DND-41 (cell line): ENCODE measurements around the gene PLCE1.

Source experiments
- ATAC-seq: fragments of 200-7000 bp; cut with Tn5 transposase; 3 replicates; pipeline ENCODE4 v1.9.1; 2021; ENCODE audit warnings: low read depth; ENCODE audit not compliant: insufficient read depth
- DNase-seq: peaks from one replicate; pipeline ENCODE4 v3.0.0-alpha.2; 2020
- H2AFZ ChIP-seq: 2 replicates; pipeline ENCODE4 v1.6.0; 2012; ENCODE audit warnings: low read depth, low read length
- H3K27ac ChIP-seq: 2 replicates; pipeline ENCODE4 v1.5.1; 2012; ENCODE audit warnings: low read length, inconsistent platforms
- H3K27me3 ChIP-seq: fragments of 200-600 bp; sonication (generic); 2 replicates; pipeline ENCODE4 v1.6.0; 2012; ENCODE audit warnings: low read length, mild to moderate bottlenecking, inconsistent platforms; ENCODE audit not compliant: insufficient read depth, poor library complexity
- H3K36me3 ChIP-seq: 2 replicates; pipeline ENCODE4 v1.5.1; 2012; ENCODE audit warnings: low read length, inconsistent platforms; ENCODE audit not compliant: insufficient read depth
- H3K4me1 ChIP-seq: 2 replicates; pipeline ENCODE4 v1.5.1; 2012; ENCODE audit warnings: mild to moderate bottlenecking, low read length; ENCODE audit not compliant: insufficient read depth
- H3K4me2 ChIP-seq: 2 replicates; pipeline ENCODE4 v1.6.0; 2012; ENCODE audit warnings: mild to moderate bottlenecking, moderate library complexity, low read length, inconsistent platforms; ENCODE audit not compliant: insufficient read depth
- H3K4me3 ChIP-seq, 2 experiments: fragments of 200-600 bp in 1 of 2; shearing (Covaris generic) in 1 of 2; 2 replicates each; pipeline ENCODE4 v1.5.1; 2012 to 2016; ENCODE audit warnings: inconsistent platforms in 2 of 2, low read length in 2 of 2, mild to moderate bottlenecking in 2 of 2, low read depth in 1 of 2, moderate library complexity in 1 of 2
- H3K79me2 ChIP-seq: 2 replicates; pipeline ENCODE4 v1.6.0; 2012; ENCODE audit warnings: low read length, inconsistent platforms; ENCODE audit not compliant: insufficient read depth
- H3K9ac ChIP-seq: 2 replicates; pipeline ENCODE4 v1.6.0; 2012; ENCODE audit warnings: low read depth, mild to moderate bottlenecking, inconsistent platforms, low read length, moderate library complexity
- H3K9me3 ChIP-seq: 2 replicates; pipeline ENCODE4 v1.5.1; 2012; ENCODE audit warnings: low read length, moderate library complexity, mild to moderate bottlenecking, inconsistent platforms; ENCODE audit not compliant: insufficient read depth, severe bottlenecking
- H4K20me1 ChIP-seq: 2 replicates; pipeline ENCODE4 v1.6.0; 2012; ENCODE audit warnings: low read length; ENCODE audit not compliant: insufficient read depth
- EZH2 ChIP-seq: IDR thresholded peaks from 3 replicates; pipeline ENCODE4 v1.6.1; 2012; ENCODE audit warnings: borderline replicate concordance, low read depth, mild to moderate bottlenecking, moderate library complexity, low read length, inconsistent platforms; ENCODE audit not compliant: severe bottlenecking
- TF ChIP-seq, protein P1 (sequence below): IDR thresholded peaks from 2 replicates; pipeline ENCODE4 v1.5.1; 2012; ENCODE audit warnings: borderline replicate concordance, low read length, moderate library complexity, mild to moderate bottlenecking; ENCODE audit not compliant: poor library complexity, severe bottlenecking; ENCODE audit errors: extremely low read depth

PLCE1 gene

DNA sequence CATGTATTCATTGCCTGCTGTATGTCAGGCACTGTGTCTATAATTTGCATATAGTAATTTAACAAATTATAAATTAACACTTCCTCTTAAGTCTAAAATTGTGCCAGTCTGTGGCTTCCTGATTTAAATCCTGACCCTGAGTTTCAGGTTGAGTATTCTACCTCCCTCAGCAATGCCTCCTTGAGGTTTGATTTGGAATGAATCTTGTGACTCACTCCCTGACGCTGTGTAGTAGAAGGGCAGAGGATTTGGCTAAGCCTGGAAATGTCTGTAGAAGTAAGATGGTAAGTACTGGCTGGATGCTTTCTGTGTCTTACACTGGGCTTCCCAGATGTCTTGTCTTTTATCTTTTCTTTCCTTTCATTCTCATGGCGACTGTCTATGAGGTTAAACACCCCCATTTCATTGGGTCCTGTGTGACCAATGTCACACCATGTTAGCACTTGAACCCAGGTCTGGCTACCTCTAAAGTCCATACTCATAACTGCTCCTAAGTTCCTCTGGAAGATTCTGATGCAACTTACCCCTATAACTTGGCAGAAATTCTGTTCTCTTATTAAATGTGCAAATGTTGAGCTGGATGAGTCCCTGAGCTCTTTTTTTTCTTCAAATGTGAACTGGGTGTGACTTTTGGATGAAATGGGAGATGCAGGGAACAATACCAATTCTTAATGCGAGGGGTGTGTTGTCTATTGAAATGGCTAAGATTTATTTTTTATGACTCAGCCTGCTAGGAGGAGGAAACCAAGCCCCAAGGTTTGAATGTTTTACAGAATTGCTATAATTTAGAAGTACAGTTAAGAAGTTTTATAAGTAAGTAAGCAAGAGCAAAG is 48.5 kb downstream of the PLCE1 start:
- Histone ChIP-seq H3K79me2 (no peaks in the 10 kb centered on the region), H3K9ac (no peak overlapping the region), H3K4me2 (no peak overlapping the region), H3K27me3 (no peaks in the 10 kb centered on the region), H3K27ac (no peak overlapping the region), H4K20me1 (no peaks in the 10 kb centered on the region), H3K36me3 (no peaks in the 10 kb centered on the region), H3K4me1 (no peaks in the 10 kb centered on the region), H3K4me3 (no peak overlapping the region), H2AFZ (no peak overlapping the region), H3K9me3 (no peaks in the 10 kb centered on the region)
- TF ChIP-seq, protein P1, sequence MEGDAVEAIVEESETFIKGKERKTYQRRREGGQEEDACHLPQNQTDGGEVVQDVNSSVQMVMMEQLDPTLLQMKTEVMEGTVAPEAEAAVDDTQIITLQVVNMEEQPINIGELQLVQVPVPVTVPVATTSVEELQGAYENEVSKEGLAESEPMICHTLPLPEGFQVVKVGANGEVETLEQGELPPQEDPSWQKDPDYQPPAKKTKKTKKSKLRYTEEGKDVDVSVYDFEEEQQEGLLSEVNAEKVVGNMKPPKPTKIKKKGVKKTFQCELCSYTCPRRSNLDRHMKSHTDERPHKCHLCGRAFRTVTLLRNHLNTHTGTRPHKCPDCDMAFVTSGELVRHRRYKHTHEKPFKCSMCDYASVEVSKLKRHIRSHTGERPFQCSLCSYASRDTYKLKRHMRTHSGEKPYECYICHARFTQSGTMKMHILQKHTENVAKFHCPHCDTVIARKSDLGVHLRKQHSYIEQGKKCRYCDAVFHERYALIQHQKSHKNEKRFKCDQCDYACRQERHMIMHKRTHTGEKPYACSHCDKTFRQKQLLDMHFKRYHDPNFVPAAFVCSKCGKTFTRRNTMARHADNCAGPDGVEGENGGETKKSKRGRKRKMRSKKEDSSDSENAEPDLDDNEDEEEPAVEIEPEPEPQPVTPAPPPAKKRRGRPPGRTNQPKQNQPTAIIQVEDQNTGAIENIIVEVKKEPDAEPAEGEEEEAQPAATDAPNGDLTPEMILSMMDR, result no peak
- TF ChIP-seq EZH2, result no peak
- ATAC-seq, result no peak
- no peak for DNase-seq

DNA sequence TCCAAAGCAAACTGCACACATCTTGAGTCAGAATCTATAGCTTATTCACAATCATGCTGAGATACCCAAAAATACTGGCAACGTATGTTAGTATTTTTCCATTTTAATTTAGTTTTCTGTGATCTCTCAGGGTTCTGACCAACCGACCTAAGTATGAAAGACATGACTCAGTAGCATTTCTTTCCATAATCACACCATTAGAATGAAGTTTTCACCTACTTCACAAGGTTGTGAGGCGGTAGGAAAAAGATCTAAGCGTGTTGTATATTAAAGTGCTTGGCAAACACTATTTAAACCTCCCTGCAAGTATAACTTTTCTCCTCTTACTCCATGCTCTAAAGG is 49.1 kb downstream of the PLCE1 start:
- H3K36me3 ChIP-seq, result no peaks in the 10 kb centered on the region
- no peak overlapping the region for H3K27ac ChIP-seq
- H3K79me2 ChIP-seq, result no peaks in the 10 kb centered on the region
- no peak overlapping the region for H3K4me3 ChIP-seq
- TF ChIP-seq, protein P1, result no peak
- no peak for TF ChIP-seq EZH2
- no peak overlapping the region for H3K9ac ChIP-seq
- no peaks in the 10 kb centered on the region for H3K4me1 ChIP-seq
- H3K9me3 ChIP-seq, result no peaks in the 10 kb centered on the region
- DNase-seq (no peak), ATAC-seq (no peak)
- H3K4me2 ChIP-seq, result no peak overlapping the region
- no peaks in the 10 kb centered on the region for H3K27me3 ChIP-seq
- H2AFZ ChIP-seq, result no peak overlapping the region
- no peaks in the 10 kb centered on the region for H4K20me1 ChIP-seq
